ENCODE measurements around the gene ZIC1.

ZIC1 gene

GRCh38 chr3:147388700-147389580 lies 20.2 kb upstream of the ZIC1 start:
- H3K27ac ChIP-seq, result no peak overlapping the region
- TF ChIP-seq CTCF (conservative IDR thresholded peaks at IDR 0.05) (no peak), ZFX (IDR thresholded peaks at IDR 0.05) (no peak)

GRCh38 chr3:147389717-147390116 lies 19.4 kb upstream of the ZIC1 start:
- no peak overlapping the region for H3K27ac ChIP-seq
- TF ChIP-seq CTCF (conservative IDR thresholded peaks at IDR 0.05) (no peak), ZFX (IDR thresholded peaks at IDR 0.05) (no peak)

- H3K27ac ChIP-seq, result no peak overlapping the region
- TF ChIP-seq ZFX (IDR thresholded peaks at IDR 0.05), result no peak
- TF ChIP-seq CTCF (conservative IDR thresholded peaks at IDR 0.05), result no peak
Measured at GRCh38 chr3:147390589-147391569, 18.3 kb upstream of the ZIC1 start.

- H3K27ac ChIP-seq, result no peak overlapping the region
- TF ChIP-seq ZFX (IDR thresholded peaks at IDR 0.05), result no peak
- no peak for TF ChIP-seq CTCF (conservative IDR thresholded peaks at IDR 0.05)
Measured at GRCh38 chr3:147391781-147392624, 17.2 kb upstream of the ZIC1 start.

- TF ChIP-seq CTCF (conservative IDR thresholded peaks at IDR 0.05) (no peak), ZFX (IDR thresholded peaks at IDR 0.05) (no peak)
- H3K27ac ChIP-seq, result no peak overlapping the region
Measured at GRCh38 chr3:147392625-147392946, 16.6 kb upstream of the ZIC1 start.

GRCh38 chr3:147393261-147393942 lies 15.8 kb upstream of the ZIC1 start:
- peak overlapping the region; percentile 48 for H3K27ac ChIP-seq
- no peak for TF ChIP-seq CTCF (conservative IDR thresholded peaks at IDR 0.05)
- no peak for TF ChIP-seq ZFX (IDR thresholded peaks at IDR 0.05)
